Measurements from ENCODE around the gene ACTL9.

GRCh38 chr19:8705742-8706141 is 7.1 kb upstream of the ACTL9 start:
- TF ChIP-seq CTCF (IDR thresholded peaks at IDR 0.05) (no peak), NRF1 (IDR thresholded peaks at IDR 0.05; ENCODE audit: low read depth, low read length) (no peak), IRF3 (IDR thresholded peaks at IDR 0.05; ENCODE audit: low read depth, low read length) (no peak), EZH2phosphoT487 (IDR thresholded peaks at IDR 0.05; ENCODE audit: borderline replicate concordance, low read depth) (no peak), SIN3A (IDR thresholded peaks at IDR 0.05; ENCODE audit: borderline replicate concordance, low read depth, low read length) (no peak), POLR2AphosphoS5 (IDR thresholded peaks at IDR 0.05; ENCODE audit: low read depth, low read length) (no peak), GATA2 (CRISPR knock-in tag; IDR thresholded peaks at IDR 0.05) (no peak), MAX (IDR thresholded peaks at IDR 0.05; ENCODE audit: low read depth) (no peak), TAF1 (IDR thresholded peaks at IDR 0.05; ENCODE audit: borderline replicate concordance, low read depth, low read length) (no peak)

Data from SK-N-SH (cell line).